ENCODE results near the gene PCDHGA9. TPM values are rescaled to one million over a fixed set of nuclear protein-coding genes. Genes with fewer than 3 reads are reported as not detected.

Gene PCDHGA9
- total RNA-seq, result 1 to 10 TPM; 1.0 to 2.5 (median 1.3) TPM
- long read RNA-seq, result 0 reads

GRCh38 chr5:141402553-141403243 is at the start of gene PCDHGA9:
Gene PCDHGA9, plus strand, starts transcription at chr5:141402778. Its CDS starts 175 bp downstream, at chr5:141402953.
- Histone ChIP-seq H3K27me3 (no peaks in the 10 kb centered on the region), H3K4me3 (peak within 1 kb of the TSS in 1 of 3 donors; percentile 35), H3K4me1 (no peaks in the 10 kb centered on the region), H3K27ac (no peak within 1 kb of the TSS), H3K36me3 (no peaks in the 10 kb centered on the region), H3K9me3 (peaks cover 0 to 22% (median 4%) of the 10 kb centered on the region in 4 donors)
- ATAC-seq, result peak; percentile 55 to 67 (median 62)
- 34% methylated on average over 27 of the region's 27 CpGs for WGBS (ENCODE audit: insufficient coverage, low coverage, low lambda C conversion rate, missing lambda C conversion rate)
- peak in 1 of 3 donors; percentile 45 for DNase-seq
- intact Hi-C loops (cut with DNase I), result loop anchor here in 1 of 2 donors (10.0 kb wide), 1 partner anchor 152 kb away; no protein-coding TSS in a partner anchor
- TF ChIP-seq POLR2A (IDR thresholded peaks at IDR 0.05), result no peak
- TF ChIP-seq CTCF (IDR thresholded peaks at IDR 0.05), result peak in 3 of 4 donors; percentile 25 to 40 (median 33)

GRCh38 chr5:141354900-141355469 is 47.6 kb upstream of the PCDHGA9 start, which contains the start of gene PCDHGA4:
Gene PCDHGA4, plus strand, starts transcription at chr5:141355021. Its CDS starts 87 bp downstream, at chr5:141355108.
- peak within 1 kb of the TSS in 2 of 3 donors; percentile 16 to 18 for H3K4me3 ChIP-seq
- 11% methylated on average over 19 of the region's 29 CpGs for WGBS (ENCODE audit: insufficient coverage, low coverage, low lambda C conversion rate, missing lambda C conversion rate)
- no peaks in the 10 kb centered on the region for H3K4me1 ChIP-seq
- DNase-seq (no peak), ATAC-seq (no peak)
- H3K27ac ChIP-seq, result no peak within 1 kb of the TSS
- H3K27me3 ChIP-seq, result no peaks in the 10 kb centered on the region
- H3K9me3 ChIP-seq, result peaks cover 0 to 3% (median 0%) of the 10 kb centered on the region in 4 donors
- no peak for TF ChIP-seq POLR2A (IDR thresholded peaks at IDR 0.05)
- TF ChIP-seq CTCF (IDR thresholded peaks at IDR 0.05), result peak in 3 of 4 donors; percentile 17 to 25 (median 25)
- intact Hi-C loops (cut with DNase I), result no loop called here
- no peaks in the 10 kb centered on the region for H3K36me3 ChIP-seq

- ATAC-seq (no peak), DNase-seq (no peak)
- peaks cover 0 to 3% (median 0%) of the 10 kb centered on the region in 4 donors for H3K9me3 ChIP-seq
- no peaks in the 10 kb centered on the region for H3K36me3 ChIP-seq
- intact Hi-C loops (cut with DNase I), result no loop called here
- WGBS (ENCODE audit: insufficient coverage, low coverage, low lambda C conversion rate, missing lambda C conversion rate), result 45% methylated on average over 24 of the region's 24 CpGs
- H3K4me1 ChIP-seq, result no peaks in the 10 kb centered on the region
- H3K27ac ChIP-seq, result no peak overlapping the region
- peaks cover 0 to 1% of the 10 kb centered on the region in 2 donors for H3K27me3 ChIP-seq
- no peak overlapping the region for H3K4me3 ChIP-seq
- no peak for TF ChIP-seq POLR2A (IDR thresholded peaks at IDR 0.05)
- no peak for TF ChIP-seq CTCF (IDR thresholded peaks at IDR 0.05)
These were observed 46.9 kb upstream of the PCDHGA9 start for GRCh38 chr5:141355641-141356040.

- peaks cover 0 to 3% of the 10 kb centered on the region in 2 donors for H3K27me3 ChIP-seq
- H3K36me3 ChIP-seq, result no peaks in the 10 kb centered on the region
- peaks cover 0 to 3% (median 0%) of the 10 kb centered on the region in 4 donors for H3K9me3 ChIP-seq
- ATAC-seq (no peak), DNase-seq (no peak)
- WGBS (ENCODE audit: insufficient coverage, low coverage, low lambda C conversion rate, missing lambda C conversion rate), result 68% methylated on average over 5 of the region's 5 CpGs
- no peak overlapping the region for H3K4me3 ChIP-seq
- intact Hi-C loops (cut with DNase I), result no loop called here
- no peaks in the 10 kb centered on the region for H3K4me1 ChIP-seq
- no peak for TF ChIP-seq POLR2A (IDR thresholded peaks at IDR 0.05)
- no peak for TF ChIP-seq CTCF (IDR thresholded peaks at IDR 0.05)
- H3K27ac ChIP-seq, result no peak overlapping the region
These were observed 46.4 kb upstream of the PCDHGA9 start for GRCh38 chr5:141356133-141356532.

Measured in right lobe of liver (tissue), 6 donors.